GM12875 (cell line): ENCODE measurements around the gene PHLDA2.
A peak's percentile ranks its signal among the peaks of the same experiment; 100 is the strongest.

Experiments
- H3K4me3 ChIP-seq: one replicate; pipeline ENCODE4 v1.5.1; 2011; ENCODE audit warnings: low read depth, low read length, control low read depth
- TF ChIP-seq, protein P1 (sequence below): IDR thresholded peaks from 2 replicates; pipeline ENCODE4 v1.5.1; 2011; ENCODE audit warnings: low read depth, mild to moderate bottlenecking, control low read depth, inconsistent platforms, low read length, moderate library complexity, borderline replicate concordance; ENCODE audit not compliant: insufficient read depth

PHLDA2 gene

DNA sequence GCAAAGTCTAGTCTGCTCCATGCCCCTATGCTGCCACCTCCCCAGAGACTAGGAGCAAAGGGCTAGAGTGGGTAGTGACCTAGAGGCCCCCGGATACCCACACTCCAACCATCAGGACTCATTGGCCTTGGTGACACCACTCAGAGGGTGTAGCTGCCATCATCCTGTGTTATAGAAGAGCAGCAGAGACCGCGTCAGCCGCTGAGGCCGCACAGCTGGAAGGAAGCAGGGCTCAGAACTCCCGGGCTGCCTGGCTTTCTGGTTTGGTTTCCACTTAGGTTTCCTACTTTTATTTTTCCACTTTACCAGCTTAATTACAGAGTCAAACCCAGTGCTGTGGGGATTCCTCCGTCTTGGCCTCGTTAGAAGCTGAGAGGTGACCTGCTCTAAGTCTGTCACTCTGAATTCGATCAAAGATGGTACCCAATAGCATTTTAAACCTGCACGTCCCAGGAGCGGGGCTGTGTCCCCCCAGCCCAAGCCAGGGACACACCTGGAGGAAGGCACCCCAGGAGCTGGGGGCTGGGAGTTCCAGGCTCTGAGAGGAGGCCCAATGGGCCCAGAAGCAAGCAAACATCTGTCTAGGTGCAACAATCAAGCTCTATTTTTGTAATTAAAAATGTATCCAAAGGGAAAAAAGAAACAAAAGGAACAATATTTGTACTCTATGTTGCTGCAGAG, 41.6 kb downstream of the PHLDA2 start:
- H3K4me3 ChIP-seq, result no peak overlapping the region
- TF ChIP-seq, protein P1, sequence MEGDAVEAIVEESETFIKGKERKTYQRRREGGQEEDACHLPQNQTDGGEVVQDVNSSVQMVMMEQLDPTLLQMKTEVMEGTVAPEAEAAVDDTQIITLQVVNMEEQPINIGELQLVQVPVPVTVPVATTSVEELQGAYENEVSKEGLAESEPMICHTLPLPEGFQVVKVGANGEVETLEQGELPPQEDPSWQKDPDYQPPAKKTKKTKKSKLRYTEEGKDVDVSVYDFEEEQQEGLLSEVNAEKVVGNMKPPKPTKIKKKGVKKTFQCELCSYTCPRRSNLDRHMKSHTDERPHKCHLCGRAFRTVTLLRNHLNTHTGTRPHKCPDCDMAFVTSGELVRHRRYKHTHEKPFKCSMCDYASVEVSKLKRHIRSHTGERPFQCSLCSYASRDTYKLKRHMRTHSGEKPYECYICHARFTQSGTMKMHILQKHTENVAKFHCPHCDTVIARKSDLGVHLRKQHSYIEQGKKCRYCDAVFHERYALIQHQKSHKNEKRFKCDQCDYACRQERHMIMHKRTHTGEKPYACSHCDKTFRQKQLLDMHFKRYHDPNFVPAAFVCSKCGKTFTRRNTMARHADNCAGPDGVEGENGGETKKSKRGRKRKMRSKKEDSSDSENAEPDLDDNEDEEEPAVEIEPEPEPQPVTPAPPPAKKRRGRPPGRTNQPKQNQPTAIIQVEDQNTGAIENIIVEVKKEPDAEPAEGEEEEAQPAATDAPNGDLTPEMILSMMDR, result no peak

DNA sequence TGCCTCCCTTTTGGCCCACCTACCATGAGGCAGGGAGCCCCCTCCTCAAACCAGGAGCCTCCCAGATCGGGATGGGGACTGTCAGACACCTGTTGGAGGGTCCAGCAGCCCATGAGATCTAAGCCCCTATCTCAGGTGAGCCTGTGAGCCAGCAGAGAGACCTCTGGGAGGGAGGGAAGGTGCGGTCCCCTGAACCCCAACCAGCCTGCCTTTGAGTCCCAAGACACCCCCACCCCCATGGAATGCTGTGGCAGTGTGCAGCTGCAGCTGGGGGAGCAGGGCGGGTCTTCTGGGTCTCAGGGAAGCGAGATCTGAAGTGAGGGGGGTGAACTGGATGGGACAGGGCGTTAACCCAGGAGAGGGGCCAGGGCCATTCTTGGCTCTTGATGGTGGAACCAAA, 42.3 kb downstream of the PHLDA2 start:
- TF ChIP-seq, protein P1, result no peak
- no peak overlapping the region for H3K4me3 ChIP-seq

DNA sequence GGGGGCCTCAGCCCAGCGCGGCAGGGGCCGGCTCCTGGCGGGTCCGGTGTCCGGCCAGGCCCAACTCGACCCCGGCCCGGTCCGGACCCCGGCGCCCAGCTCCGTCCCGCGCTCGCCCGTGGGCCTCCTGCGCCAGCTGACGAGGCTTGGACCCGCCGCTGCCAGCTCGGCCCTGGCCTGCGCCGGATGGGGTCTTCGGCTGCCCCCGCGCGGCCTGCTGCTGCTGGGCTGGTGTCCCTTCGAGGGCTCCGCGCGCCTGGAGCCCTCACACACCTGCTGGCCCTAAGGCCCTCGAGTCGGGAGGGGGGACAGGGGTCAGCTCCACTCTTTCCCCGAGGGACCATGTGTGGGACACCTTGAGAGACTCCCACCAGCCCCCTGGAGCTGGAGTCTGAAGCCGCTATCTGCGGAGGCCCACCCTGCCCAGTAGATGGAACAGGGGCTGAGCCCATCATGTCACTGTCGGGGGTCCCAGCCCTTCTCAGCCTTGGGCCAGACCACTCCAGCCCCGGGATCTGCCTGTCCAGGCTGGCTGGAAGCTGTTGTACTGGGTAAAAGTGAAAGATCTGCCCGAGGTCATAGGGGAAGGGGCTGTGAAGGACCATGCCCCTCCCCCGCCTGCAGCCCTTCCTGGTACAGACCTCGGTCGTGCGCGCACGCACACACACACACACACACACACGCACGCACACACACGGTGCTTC, 42.9 kb downstream of the PHLDA2 start:
- TF ChIP-seq, protein P1, result no peak
- peak overlapping the region; percentile 21 for H3K4me3 ChIP-seq

DNA sequence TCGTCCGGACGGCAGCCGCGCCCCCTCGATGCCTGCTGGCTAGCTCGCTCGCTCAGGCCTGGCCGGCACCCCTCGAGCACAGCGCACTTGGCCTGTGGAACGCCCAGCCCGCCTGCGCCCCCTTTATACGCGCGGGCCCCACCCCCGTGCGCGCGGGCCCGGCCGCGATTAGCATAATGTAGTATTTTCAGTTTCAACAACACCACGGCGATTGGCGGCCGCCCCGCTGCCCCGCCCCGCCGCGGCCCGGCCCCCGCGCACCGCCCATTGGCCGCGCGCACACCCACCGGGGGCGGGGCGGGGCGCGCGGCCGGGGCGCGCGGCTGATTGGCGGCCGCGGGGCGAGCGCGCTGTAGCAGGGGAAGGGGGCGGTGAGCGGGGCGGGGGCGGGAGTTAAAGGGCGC, 43.5 kb downstream of the PHLDA2 start, which contains the start of gene CDKN1C:
Gene CDKN1C (minus strand): TSS at position 98 of the 404 bp plus-strand sequence. CDS start 319 bp downstream, outside the sequence.
- TF ChIP-seq, protein P1, result no peak

DNA sequence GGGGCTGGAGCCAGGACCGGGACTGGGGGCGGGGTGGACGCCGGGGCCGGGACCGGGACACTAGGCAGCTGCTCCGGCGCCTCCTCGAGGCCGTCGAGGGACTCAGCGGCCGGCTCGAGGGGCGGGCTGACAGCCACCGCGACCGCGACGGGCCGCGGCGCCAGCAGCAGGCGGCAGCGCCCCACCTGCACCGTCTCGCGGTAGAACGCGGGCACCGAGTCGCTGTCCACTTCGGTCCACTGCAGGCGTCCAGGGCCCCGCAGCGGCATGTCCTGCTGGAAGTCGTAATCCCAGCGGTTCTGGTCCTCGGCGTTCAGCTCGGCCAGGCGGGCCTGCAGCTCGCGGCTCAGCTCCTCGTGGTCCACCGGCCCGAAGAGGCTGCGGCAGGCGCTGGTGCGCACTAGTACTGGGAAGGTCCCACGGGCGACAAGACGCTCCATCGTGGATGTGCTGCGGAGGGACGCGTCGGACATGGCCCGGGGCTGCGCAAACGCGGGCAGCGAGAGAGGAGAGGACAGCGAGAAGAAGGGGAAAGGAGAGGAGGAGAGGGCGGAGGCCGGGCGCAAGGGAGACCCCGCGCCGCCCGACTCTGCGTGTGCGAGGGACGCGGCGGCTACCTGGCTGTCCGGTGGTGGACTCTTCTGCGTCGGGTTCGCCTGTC, 44.1 kb downstream of the PHLDA2 start:
- peak overlapping the region; percentile 55 for H3K4me3 ChIP-seq
- TF ChIP-seq, protein P1, result 0 out of 2 replicates have a peak, but pooled peaks have one; percentile 11

More for the DNA sequence above, 43.5 kb downstream of the PHLDA2 start, which contains the start of gene CDKN1C:
- H3K4me3 ChIP-seq, result peak within 1 kb of the TSS; percentile 55

DNA sequence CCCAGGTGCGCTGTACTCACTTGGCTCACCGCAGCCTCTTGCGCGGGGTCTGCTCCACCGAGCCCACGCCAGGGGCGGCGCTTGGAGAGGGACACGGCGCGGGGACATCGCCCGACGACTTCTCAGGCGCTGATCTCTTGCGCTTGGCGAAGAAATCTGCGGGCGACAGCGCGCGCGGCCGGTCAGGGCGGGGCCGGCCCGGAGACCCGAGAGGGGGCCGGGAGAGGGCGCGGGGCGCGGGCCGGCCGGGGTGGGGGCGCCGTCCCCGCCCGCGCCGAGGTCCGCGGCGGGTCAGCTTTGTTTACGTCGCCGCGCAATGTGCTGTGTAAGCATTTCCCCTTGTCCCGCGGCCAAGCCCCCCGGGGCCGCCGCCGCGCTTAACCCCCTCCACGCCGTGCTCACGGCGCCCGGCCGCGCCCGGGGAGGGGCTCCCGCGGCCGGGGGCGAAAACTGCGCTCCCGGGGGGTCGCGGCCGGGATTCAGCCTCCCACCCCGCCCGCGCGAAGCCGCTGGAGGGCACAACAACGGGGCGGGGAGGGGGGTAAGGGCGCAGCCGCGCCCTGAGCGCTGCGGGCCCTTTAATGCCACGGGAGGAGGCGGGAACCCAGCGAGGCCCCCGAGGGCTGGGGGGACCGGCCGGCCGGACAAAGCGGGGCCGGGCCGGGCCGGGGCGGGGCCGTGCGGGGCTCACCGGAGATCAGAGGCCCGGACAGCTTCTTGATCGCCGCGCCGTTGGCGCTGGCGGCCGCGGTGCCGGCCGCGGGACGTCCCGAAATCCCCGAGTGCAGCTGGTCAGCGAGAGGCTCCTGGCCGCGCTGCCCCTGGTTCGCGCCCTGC, 45.0 kb downstream of the PHLDA2 start:
- H3K4me3 ChIP-seq, result no peak overlapping the region
- TF ChIP-seq, protein P1, result no peak
